Inflammatory macrophage (primary cell): Measurements from ENCODE around the gene MUC16.

Experiments
- DNase-seq, 2 donors: peaks; one replicate each; pipeline ENCODE4 v3.0.0-alpha.2; 2020 to 2022

Gene MUC16

DNA sequence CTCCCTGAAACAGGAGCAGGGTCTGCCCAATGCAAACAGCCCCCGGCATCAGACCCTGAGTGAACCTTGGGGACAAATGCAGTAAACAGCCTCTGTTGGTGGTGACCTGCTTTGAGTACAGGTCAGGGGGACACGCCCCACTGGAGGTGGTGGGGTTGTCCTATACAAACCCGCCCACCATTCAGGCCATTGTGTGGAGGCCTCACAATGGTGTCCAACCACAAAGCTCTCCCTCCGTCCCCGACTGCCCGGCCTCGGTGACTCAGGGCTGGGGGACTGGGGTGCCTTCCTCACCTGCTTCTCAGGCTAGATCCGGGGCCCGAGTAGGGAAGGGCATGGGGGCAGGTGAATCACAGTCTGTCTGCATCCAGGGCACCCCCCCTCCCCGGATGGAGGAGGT is 1.5 kb downstream of the MUC16 start:
- DNase-seq, result no peak

DNA sequence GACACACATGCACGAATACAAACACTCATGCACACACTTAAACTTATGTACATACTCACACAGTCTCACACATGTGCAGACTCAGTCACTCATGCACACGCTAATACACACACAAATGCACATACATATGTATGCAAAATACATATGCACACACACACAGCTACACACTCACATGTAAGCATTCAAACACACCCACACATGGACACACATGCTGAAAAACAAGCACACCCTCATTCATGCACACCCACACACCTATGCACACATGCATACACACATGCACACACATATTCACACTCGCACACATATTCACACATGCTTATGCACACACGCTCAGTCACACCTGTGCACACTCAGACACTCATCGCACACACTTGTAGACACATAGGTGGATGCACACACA is 9.3 kb downstream of the MUC16 start:
- no peak for DNase-seq

DNA sequence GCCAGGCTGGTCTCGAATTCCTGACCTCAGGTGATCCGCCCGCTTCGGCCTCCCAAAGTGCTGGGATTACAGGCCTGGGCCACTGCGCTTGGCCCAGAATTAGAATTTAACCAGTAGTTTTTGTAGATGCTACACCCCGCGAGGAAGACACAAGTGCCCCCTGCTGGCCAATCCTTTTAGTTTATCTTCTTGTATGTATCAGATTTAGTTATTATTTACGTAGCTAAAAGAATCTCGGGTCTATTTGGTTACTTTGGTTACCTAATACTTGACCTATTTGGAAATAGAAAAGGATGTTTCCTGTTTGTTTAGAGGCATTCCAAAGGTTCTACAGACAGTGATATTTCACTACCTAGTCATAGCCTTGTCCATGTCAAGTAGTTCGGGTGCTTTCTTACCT is 22.0 kb downstream of the MUC16 start:
- DNase-seq, result peak; percentile 3 to 34

DNA sequence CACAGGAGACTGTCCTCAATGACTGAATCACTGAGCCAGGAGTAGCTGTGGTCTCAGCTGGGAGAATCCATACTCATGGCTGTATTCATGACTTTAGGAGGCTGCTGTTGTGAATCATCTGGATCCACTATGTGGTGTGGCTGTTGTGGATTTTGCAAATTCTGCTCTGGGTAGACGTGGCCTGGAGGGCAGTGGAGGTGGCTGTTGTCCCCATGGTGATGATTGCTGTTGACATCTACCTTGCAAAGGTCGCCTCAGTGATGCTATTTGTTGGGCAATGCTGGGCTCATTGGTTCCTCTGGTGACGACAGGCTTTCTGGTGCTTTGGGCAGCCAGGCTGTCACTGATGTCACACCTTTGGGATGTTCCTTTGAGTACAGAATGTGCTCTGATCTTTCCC is 23.9 kb downstream of the MUC16 start:
- no peak for DNase-seq

DNA sequence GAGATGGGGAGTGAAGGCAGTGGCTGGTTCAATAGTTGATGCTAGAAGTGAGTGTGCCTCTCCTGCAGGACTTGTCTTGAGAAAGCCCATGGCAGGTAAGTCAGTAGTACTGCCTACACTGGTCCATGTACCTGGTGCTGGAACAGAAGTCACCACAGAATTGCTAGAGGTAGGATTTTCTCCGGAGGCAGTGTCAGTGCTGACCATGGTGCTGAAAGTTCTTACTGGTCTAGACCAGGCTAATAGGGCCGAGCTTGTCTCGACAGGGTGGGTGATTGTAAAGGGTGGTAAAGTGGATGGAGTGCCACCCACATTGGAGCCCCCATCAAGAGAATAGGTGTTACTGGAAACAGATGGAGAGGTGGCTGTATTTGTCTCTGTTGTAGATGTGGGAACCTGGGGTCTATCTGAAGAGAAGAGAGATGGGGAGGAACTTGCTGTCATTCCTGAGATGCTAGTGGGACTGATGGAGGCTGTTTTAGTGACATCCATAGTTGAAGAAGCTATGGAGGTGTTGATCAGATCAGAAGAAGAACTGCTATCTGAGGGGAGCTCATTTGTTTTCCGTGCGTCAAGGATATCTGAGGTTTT is 36.6 kb downstream of the MUC16 start:
- DNase-seq, result no peak

DNA sequence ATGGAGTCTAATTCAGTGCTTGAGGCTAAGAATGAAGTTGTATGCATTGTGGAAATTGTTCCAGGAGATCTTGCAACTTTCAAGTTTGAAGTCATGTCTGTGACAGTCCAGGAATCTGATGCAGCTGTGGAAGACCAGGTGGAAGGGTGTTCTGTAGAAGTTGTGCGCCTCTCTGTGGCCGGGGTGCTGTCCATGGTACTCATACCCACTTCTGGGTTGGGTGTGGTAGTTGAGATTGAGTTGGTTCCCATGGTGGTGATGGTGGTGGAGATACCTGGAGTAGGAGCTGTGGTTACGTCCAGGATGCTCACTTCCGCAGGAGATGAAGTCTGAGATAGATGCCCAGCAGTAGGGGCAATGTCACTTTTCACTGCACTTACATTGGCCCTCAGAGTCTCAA is 44.3 kb downstream of the MUC16 start:
- DNase-seq, result no peak
